Measurements from ENCODE around the gene KRT28. TPM values are rescaled to one million over a fixed set of nuclear protein-coding genes. Genes with fewer than 3 reads are reported as not detected.

KRT28 gene
- total and polyA plus RNA-seq, 2 experiments from 2014 or later, result not detected

GRCh38 chr17:40755231-40755630 is 44.5 kb downstream of the KRT28 start, which contains the start of gene KRT25 (continued):
- TF ChIP-seq ETS1 (IDR thresholded peaks at IDR 0.05) (no peak), CTCF (conservative IDR thresholded peaks at IDR 0.05; ENCODE audit: low read depth in 2 of 2) (no peak)

GRCh38 chr17:40753804-40754203 is 46.0 kb downstream of the KRT28 start:
- no peaks in the 10 kb centered on the region for H3K27me3 Mint-ChIP-seq (ENCODE audit: insufficient read depth, low read depth, poor library complexity)
- H3K4me1 Mint-ChIP-seq, result peaks cover 4% of the 10 kb centered on the region; the same call in 1 of the 3 replicates
- Histone ChIP-seq H3K4me1 (ENCODE audit: insufficient read depth) (no peaks in the 10 kb centered on the region), H3K4me2 (no peak overlapping the region), H3K27me3 (ENCODE audit: insufficient read depth) (no peaks in the 10 kb centered on the region), H3K9me2 (ENCODE audit: insufficient read depth) (no peaks in the 10 kb centered on the region), H4K20me1 (replicated peaks; ENCODE audit: insufficient read depth) (no peaks in the 10 kb centered on the region), H2AFZ (no peak overlapping the region), H3K36me3 (ENCODE audit: insufficient read depth) (no peaks in the 10 kb centered on the region), H3F3A (replicated peaks; ENCODE audit: low read depth) (no peaks in the 10 kb centered on the region), H3K27ac (ENCODE audit: low read depth) (no peak overlapping the region), H3K4me3 (no peak overlapping the region), H3K79me2 (replicated peaks; ENCODE audit: insufficient read depth) (no peaks in the 10 kb centered on the region)
- H3K4me3 Mint-ChIP-seq, result no peak overlapping the region
- no peak overlapping the region for H3K27ac Mint-ChIP-seq
- DNase-seq (ENCODE audit: low spot score) (no peak), ATAC-seq (no peak)
- H3K36me3 Mint-ChIP-seq (ENCODE audit: low read depth), result no peaks in the 10 kb centered on the region
- no peaks in the 10 kb centered on the region; the same call in 1 of the 3 replicates for H3K9me3 Mint-ChIP-seq
- TF ChIP-seq CTCF (conservative IDR thresholded peaks at IDR 0.05; ENCODE audit: low read depth in 2 of 2), result no peak
- no peak for TF ChIP-seq STAT1 (IDR thresholded peaks at IDR 0.05; ENCODE audit: unreplicated experiment)
- TF ChIP-seq REST (IDR thresholded peaks at IDR 0.05; ENCODE audit: unreplicated experiment), result no peak
- TF ChIP-seq EZH2phosphoT487 (IDR thresholded peaks at IDR 0.05; ENCODE audit: unreplicated experiment), result no peak
- TF ChIP-seq CREB1 (CRISPR knock-in tag; IDR thresholded peaks at IDR 0.05; ENCODE audit: low read depth), result no peak
- TF ChIP-seq EZH2 (IDR thresholded peaks at IDR 0.05; ENCODE audit: low read depth, unreplicated experiment), result no peak
- TF ChIP-seq ZNF114 (CRISPR knock-in tag; IDR thresholded peaks at IDR 0.05), result no peak
- TF ChIP-seq ETS1 (IDR thresholded peaks at IDR 0.05), result no peak
- TF ChIP-seq ZNF331 (CRISPR knock-in tag; IDR thresholded peaks at IDR 0.05; ENCODE audit: low read depth), result no peak

All from GM23338 (cell line).